MM.1S (cell line): Measurements from ENCODE around the gene RAB32.
"Not testable (repeated sequence)": the region's sequence is repeated elsewhere in the genome, so short reads cannot be mapped to it uniquely, and the experiment has no call there.

ENCODE experiments used
- DNase-seq: peaks from one replicate; pipeline ENCODE4 v3.0.0-alpha.2; 2015
- H2AFZ ChIP-seq: fragments of 300-600 bp; sonication (generic); 2 replicates; pipeline ENCODE4 v1.6.0; 2016; ENCODE audit warnings: antibody characterized with exemption, low read length
- H3F3A ChIP-seq: fragments of 300-600 bp; sonication (generic); 2 replicates; pipeline ENCODE4 v1.6.1; 2016; ENCODE audit warnings: mild to moderate bottlenecking, antibody characterized with exemption, low read length, moderate library complexity, mixed read lengths; ENCODE audit not compliant: insufficient read depth
- H3K27ac ChIP-seq: fragments of 300-600 bp; sonication (generic); 2 replicates; pipeline ENCODE4 v1.5.1; 2016; ENCODE audit warnings: mild to moderate bottlenecking, low read length
- H3K27me3 ChIP-seq: fragments of 300-600 bp; sonication (generic); replicated peaks from 2 replicates; pipeline ENCODE4 v1.6.0; 2016; ENCODE audit warnings: low read length; ENCODE audit not compliant: insufficient read depth
- H3K36me3 ChIP-seq: fragments of 300-600 bp; sonication (generic); replicated peaks from 2 replicates; pipeline ENCODE4 v1.6.1; 2016; ENCODE audit warnings: mild to moderate bottlenecking, low read length, mixed read lengths; ENCODE audit not compliant: insufficient read depth
- H3K4me1 ChIP-seq: fragments of 300-600 bp; sonication (generic); 2 replicates; pipeline ENCODE4 v1.6.1; 2016; ENCODE audit warnings: low read length, mixed read lengths
- H3K4me2 ChIP-seq: fragments of 300-600 bp; sonication (generic); 2 replicates; pipeline ENCODE4 v1.6.0; 2016; ENCODE audit warnings: low read depth, low read length
- H3K4me3 ChIP-seq: fragments of 300-600 bp; sonication (generic); 2 replicates; pipeline ENCODE4 v1.5.1; 2016; ENCODE audit warnings: low read length, mixed read lengths
- H3K79me2 ChIP-seq: fragments of 300-600 bp; sonication (generic); 2 replicates; pipeline ENCODE4 v1.6.1; 2016; ENCODE audit warnings: mixed run types, low read length, mixed read lengths
- H3K9ac ChIP-seq: fragments of 300-600 bp; sonication (generic); 2 replicates; pipeline ENCODE4 v1.6.1; 2016; ENCODE audit warnings: low read length, mixed read lengths
- H3K9me2 ChIP-seq: fragments of 300-600 bp; sonication (generic); replicated peaks from 2 replicates; pipeline ENCODE4 v1.6.1; 2016; ENCODE audit warnings: mild to moderate bottlenecking, low read length, mixed read lengths; ENCODE audit not compliant: insufficient read depth
- H3K9me3 ChIP-seq: fragments of 300-600 bp; sonication (generic); replicated peaks from 2 replicates; pipeline ENCODE4 v1.6.1; 2016; ENCODE audit warnings: mild to moderate bottlenecking, low read length, mixed read lengths; ENCODE audit not compliant: insufficient read depth
- H4K20me1 ChIP-seq: fragments of 300-600 bp; sonication (generic); 2 replicates; pipeline ENCODE4 v1.6.1; 2016; ENCODE audit warnings: mild to moderate bottlenecking, low read length, moderate library complexity, mixed read lengths; ENCODE audit not compliant: insufficient read depth
- CTCF ChIP-seq: fragments of 300-600 bp; sonication (generic); IDR thresholded peaks from 2 replicates; pipeline ENCODE4 v1.5.1; 2016; ENCODE audit warnings: antibody characterized with exemption, low read length, mixed read lengths
- EZH2 ChIP-seq: fragments of 300-600 bp; sonication (generic); optimal IDR thresholded peaks from 2 replicates; pipeline ENCODE3; 2017; ENCODE audit warnings: low read depth, mild to moderate bottlenecking, antibody characterized with exemption, low read length, mixed read lengths
- EZH2phosphoT487 ChIP-seq: fragments of 300-600 bp; sonication (generic); IDR thresholded peaks from 2 replicates; pipeline ENCODE4 v1.6.1; 2018; ENCODE audit warnings: antibody characterized with exemption, low read length

The RAB32 gene

GRCh38 chr6:146553377-146554135, 9.9 kb downstream of the RAB32 start:
- H3K36me3 ChIP-seq, result no peaks in the 10 kb centered on the region
- no peaks in the 10 kb centered on the region for H3K4me1 ChIP-seq
- H3K9me2 ChIP-seq, result no peaks in the 10 kb centered on the region
- H3K9me3 ChIP-seq, result no peaks in the 10 kb centered on the region
- no peaks in the 10 kb centered on the region for H3F3A ChIP-seq
- no peak overlapping the region for H3K9ac ChIP-seq
- H3K79me2 ChIP-seq, result no peaks in the 10 kb centered on the region
- no peak for DNase-seq
- no peaks in the 10 kb centered on the region for H3K27me3 ChIP-seq
- no peak overlapping the region for H2AFZ ChIP-seq
- H3K4me3 ChIP-seq, result no peak overlapping the region
- TF ChIP-seq CTCF (no peak), EZH2phosphoT487 (no peak), EZH2 (no peak)
- H3K27ac ChIP-seq, result no peak overlapping the region
- H4K20me1 ChIP-seq, result no peaks in the 10 kb centered on the region
- no peak overlapping the region for H3K4me2 ChIP-seq

GRCh38 chr6:146560607-146561006, 17.0 kb downstream of the RAB32 start:
- Histone ChIP-seq H3K27me3 (no peaks in the 10 kb centered on the region), H2AFZ (no peak overlapping the region), H3K4me3 (no peak overlapping the region), H3K9ac (no peak overlapping the region), H3K36me3 (no peaks in the 10 kb centered on the region), H3K4me2 (no peak overlapping the region), H3K4me1 (no peaks in the 10 kb centered on the region), H3K27ac (no peak overlapping the region), H3F3A (no peaks in the 10 kb centered on the region), H3K9me3 (no peaks in the 10 kb centered on the region), H4K20me1 (no peaks in the 10 kb centered on the region), H3K9me2 (no peaks in the 10 kb centered on the region), H3K79me2 (no peaks in the 10 kb centered on the region)
- TF ChIP-seq EZH2 (no peak), EZH2phosphoT487 (no peak), CTCF (no peak)
- DNase-seq, result no peak

GRCh38 chr6:146566661-146567060, 23.0 kb downstream of the RAB32 start:
- H3F3A ChIP-seq, DNase-seq, H3K9ac ChIP-seq, H3K9me2 ChIP-seq, H4K20me1 ChIP-seq, H3K9me3 ChIP-seq, H3K27ac ChIP-seq, H2AFZ ChIP-seq, H3K4me1 ChIP-seq, H3K4me2 ChIP-seq, H3K79me2 ChIP-seq, H3K4me3 ChIP-seq, H3K27me3 ChIP-seq, H3K36me3 ChIP-seq: not testable (repeated sequence)

- H3K79me2 ChIP-seq, H3K9me3 ChIP-seq, H3F3A ChIP-seq, H2AFZ ChIP-seq, DNase-seq, H3K9ac ChIP-seq, H4K20me1 ChIP-seq, H3K4me2 ChIP-seq, H3K4me3 ChIP-seq, H3K27ac ChIP-seq, H3K36me3 ChIP-seq, H3K27me3 ChIP-seq, H3K9me2 ChIP-seq, H3K4me1 ChIP-seq: not testable (repeated sequence)
Measured at GRCh38 chr6:146568619-146569018, 25.0 kb downstream of the RAB32 start.
